DMS79 treated with DMSO at 0.1 percent for 48 hours (cell line): ENCODE measurements around the gene FAM118A.

Experiments
- DNase-seq: peaks from one replicate; lab custom pipeline; 2025; lab: John Stamatoyannopoulos, UW

FAM118A gene

DNA sequence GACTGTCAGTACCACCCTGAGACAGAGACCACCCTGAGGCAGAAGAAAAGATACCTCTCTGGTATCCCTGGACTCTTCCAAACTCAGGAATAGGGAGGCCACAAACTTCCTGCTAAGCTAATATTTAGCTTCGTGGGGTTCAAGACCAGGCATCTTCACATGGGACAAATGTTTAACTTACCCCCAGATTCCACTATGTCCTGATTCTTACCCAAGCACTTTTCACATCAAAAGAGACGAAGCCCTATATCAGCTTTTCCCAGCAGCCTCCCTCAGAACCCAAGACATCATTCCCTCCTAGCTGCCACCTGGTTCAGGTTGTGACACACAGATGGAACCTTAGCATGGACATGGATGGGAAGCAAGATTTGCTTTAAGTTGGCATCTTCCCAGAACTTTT lies 71.6 kb downstream of the FAM118A start:
- DNase-seq, result no peak

DNA sequence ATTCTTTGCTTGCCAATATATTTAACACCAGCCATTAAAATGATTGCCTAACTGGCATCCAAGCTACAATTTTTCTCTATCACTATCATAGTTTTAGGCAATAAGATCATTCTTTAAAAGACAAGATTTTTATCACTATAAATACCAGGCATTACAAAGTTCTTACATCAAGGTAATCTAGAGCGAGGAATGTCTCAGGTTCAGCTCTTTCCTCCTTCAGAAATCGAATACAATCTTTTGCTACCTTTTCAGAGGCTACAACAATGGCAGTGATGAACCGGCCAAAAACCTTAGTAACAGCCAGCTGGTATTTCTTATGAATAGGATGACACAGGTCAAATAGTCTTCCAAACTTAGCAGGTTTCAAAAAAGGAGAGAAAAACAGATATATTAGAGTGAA lies 79.8 kb downstream of the FAM118A start:
- no peak for DNase-seq
